ENCODE results near the gene SLC24A4.

DNA sequence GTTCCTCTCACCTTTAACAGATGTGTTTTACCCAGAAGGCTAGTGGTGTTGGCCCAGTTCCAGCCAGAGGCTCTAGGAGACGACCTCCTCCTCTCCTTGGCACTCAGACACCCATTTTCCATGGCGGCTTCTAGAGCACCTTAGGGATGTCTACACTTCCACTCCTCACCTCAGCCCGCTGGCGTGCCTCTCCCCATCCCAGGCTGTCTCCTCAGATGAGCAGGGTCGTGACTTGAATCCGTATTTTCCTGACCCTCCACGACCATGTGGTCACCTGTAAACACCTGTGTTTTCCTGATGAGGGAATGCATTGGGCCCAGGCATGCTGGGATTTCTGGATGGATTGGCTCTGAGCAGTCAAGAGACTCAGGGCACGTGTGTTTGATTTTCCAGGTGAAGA is 168.8 kb downstream of the SLC24A4 start:
- TF ChIP-seq, protein P1, sequence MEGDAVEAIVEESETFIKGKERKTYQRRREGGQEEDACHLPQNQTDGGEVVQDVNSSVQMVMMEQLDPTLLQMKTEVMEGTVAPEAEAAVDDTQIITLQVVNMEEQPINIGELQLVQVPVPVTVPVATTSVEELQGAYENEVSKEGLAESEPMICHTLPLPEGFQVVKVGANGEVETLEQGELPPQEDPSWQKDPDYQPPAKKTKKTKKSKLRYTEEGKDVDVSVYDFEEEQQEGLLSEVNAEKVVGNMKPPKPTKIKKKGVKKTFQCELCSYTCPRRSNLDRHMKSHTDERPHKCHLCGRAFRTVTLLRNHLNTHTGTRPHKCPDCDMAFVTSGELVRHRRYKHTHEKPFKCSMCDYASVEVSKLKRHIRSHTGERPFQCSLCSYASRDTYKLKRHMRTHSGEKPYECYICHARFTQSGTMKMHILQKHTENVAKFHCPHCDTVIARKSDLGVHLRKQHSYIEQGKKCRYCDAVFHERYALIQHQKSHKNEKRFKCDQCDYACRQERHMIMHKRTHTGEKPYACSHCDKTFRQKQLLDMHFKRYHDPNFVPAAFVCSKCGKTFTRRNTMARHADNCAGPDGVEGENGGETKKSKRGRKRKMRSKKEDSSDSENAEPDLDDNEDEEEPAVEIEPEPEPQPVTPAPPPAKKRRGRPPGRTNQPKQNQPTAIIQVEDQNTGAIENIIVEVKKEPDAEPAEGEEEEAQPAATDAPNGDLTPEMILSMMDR (IDR thresholded peaks at IDR 0.05) = no peak
- TF ChIP-seq POLR2A (IDR thresholded peaks at IDR 0.05) = no peak

All from testis (tissue), 2 donors.